ENCODE results near the gene LRRC9. TPM values are rescaled to one million over a fixed set of nuclear protein-coding genes. Genes with fewer than 3 reads are reported as not detected.

Gene LRRC9
- total and polyA plus RNA-seq, 2 experiments from 2014 or later: 2.2 to 3.1 TPM

DNA sequence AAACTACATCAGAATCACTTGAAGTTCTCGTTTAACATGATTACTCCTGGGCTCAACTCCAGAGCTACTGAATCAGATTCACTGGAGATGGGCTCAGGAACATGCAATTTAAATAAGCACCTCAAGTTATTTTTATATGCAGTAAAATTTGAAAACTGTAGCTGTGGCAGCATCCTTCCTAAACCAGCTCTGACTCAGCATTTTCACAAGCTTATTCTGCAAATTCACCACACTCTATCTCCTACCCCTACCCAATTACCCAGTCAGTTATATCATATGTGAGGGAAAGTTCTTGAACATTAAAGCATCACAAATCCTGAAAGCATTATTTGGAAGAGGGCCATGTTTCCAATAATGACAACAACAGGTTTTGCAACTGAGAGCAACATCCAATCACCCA, 24.2 kb upstream of the LRRC9 start:
- Histone ChIP-seq H2AFZ (no peak overlapping the region), H3K79me2 (replicated peaks; ENCODE audit: insufficient read depth) (no peaks in the 10 kb centered on the region), H3F3A (replicated peaks; ENCODE audit: low read depth) (no peaks in the 10 kb centered on the region), H3K4me3 (no peak overlapping the region), H4K20me1 (replicated peaks; ENCODE audit: insufficient read depth) (no peaks in the 10 kb centered on the region), H3K27ac (ENCODE audit: low read depth) (no peak overlapping the region), H3K36me3 (ENCODE audit: insufficient read depth) (no peaks in the 10 kb centered on the region), H3K4me1 (ENCODE audit: insufficient read depth) (no peaks in the 10 kb centered on the region), H3K9me2 (ENCODE audit: insufficient read depth) (no peaks in the 10 kb centered on the region), H3K27me3 (ENCODE audit: insufficient read depth) (no peaks in the 10 kb centered on the region), H3K4me2 (no peak overlapping the region)
- H3K36me3 Mint-ChIP-seq (ENCODE audit: low read depth): no peaks in the 10 kb centered on the region
- no peak overlapping the region for H3K4me3 Mint-ChIP-seq
- TF ChIP-seq ZNF114 (CRISPR knock-in tag; IDR thresholded peaks at IDR 0.05) (no peak), STAT1 (IDR thresholded peaks at IDR 0.05; ENCODE audit: unreplicated experiment) (no peak), JUNB (IDR thresholded peaks at IDR 0.05; ENCODE audit: unreplicated experiment) (no peak), EZH2 (IDR thresholded peaks at IDR 0.05; ENCODE audit: low read depth, unreplicated experiment) (no peak), NANOG (IDR thresholded peaks at IDR 0.05; ENCODE audit: borderline replicate concordance) (no peak), POLR2AphosphoS5 (IDR thresholded peaks at IDR 0.05; ENCODE audit: low read depth) (no peak), CREB1 (CRISPR knock-in tag; IDR thresholded peaks at IDR 0.05; ENCODE audit: low read depth) (no peak), EZH2phosphoT487 (IDR thresholded peaks at IDR 0.05; ENCODE audit: unreplicated experiment) (no peak), ZNF331 (CRISPR knock-in tag; IDR thresholded peaks at IDR 0.05; ENCODE audit: low read depth) (no peak)
- TF ChIP-seq, protein P1, sequence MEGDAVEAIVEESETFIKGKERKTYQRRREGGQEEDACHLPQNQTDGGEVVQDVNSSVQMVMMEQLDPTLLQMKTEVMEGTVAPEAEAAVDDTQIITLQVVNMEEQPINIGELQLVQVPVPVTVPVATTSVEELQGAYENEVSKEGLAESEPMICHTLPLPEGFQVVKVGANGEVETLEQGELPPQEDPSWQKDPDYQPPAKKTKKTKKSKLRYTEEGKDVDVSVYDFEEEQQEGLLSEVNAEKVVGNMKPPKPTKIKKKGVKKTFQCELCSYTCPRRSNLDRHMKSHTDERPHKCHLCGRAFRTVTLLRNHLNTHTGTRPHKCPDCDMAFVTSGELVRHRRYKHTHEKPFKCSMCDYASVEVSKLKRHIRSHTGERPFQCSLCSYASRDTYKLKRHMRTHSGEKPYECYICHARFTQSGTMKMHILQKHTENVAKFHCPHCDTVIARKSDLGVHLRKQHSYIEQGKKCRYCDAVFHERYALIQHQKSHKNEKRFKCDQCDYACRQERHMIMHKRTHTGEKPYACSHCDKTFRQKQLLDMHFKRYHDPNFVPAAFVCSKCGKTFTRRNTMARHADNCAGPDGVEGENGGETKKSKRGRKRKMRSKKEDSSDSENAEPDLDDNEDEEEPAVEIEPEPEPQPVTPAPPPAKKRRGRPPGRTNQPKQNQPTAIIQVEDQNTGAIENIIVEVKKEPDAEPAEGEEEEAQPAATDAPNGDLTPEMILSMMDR (conservative IDR thresholded peaks at IDR 0.05; ENCODE audit: low read depth in 2 of 2): no peak
- TF ChIP-seq, protein P2, sequence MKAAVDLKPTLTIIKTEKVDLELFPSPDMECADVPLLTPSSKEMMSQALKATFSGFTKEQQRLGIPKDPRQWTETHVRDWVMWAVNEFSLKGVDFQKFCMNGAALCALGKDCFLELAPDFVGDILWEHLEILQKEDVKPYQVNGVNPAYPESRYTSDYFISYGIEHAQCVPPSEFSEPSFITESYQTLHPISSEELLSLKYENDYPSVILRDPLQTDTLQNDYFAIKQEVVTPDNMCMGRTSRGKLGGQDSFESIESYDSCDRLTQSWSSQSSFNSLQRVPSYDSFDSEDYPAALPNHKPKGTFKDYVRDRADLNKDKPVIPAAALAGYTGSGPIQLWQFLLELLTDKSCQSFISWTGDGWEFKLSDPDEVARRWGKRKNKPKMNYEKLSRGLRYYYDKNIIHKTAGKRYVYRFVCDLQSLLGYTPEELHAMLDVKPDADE (IDR thresholded peaks at IDR 0.05): no peak
- TF ChIP-seq, protein P3, sequence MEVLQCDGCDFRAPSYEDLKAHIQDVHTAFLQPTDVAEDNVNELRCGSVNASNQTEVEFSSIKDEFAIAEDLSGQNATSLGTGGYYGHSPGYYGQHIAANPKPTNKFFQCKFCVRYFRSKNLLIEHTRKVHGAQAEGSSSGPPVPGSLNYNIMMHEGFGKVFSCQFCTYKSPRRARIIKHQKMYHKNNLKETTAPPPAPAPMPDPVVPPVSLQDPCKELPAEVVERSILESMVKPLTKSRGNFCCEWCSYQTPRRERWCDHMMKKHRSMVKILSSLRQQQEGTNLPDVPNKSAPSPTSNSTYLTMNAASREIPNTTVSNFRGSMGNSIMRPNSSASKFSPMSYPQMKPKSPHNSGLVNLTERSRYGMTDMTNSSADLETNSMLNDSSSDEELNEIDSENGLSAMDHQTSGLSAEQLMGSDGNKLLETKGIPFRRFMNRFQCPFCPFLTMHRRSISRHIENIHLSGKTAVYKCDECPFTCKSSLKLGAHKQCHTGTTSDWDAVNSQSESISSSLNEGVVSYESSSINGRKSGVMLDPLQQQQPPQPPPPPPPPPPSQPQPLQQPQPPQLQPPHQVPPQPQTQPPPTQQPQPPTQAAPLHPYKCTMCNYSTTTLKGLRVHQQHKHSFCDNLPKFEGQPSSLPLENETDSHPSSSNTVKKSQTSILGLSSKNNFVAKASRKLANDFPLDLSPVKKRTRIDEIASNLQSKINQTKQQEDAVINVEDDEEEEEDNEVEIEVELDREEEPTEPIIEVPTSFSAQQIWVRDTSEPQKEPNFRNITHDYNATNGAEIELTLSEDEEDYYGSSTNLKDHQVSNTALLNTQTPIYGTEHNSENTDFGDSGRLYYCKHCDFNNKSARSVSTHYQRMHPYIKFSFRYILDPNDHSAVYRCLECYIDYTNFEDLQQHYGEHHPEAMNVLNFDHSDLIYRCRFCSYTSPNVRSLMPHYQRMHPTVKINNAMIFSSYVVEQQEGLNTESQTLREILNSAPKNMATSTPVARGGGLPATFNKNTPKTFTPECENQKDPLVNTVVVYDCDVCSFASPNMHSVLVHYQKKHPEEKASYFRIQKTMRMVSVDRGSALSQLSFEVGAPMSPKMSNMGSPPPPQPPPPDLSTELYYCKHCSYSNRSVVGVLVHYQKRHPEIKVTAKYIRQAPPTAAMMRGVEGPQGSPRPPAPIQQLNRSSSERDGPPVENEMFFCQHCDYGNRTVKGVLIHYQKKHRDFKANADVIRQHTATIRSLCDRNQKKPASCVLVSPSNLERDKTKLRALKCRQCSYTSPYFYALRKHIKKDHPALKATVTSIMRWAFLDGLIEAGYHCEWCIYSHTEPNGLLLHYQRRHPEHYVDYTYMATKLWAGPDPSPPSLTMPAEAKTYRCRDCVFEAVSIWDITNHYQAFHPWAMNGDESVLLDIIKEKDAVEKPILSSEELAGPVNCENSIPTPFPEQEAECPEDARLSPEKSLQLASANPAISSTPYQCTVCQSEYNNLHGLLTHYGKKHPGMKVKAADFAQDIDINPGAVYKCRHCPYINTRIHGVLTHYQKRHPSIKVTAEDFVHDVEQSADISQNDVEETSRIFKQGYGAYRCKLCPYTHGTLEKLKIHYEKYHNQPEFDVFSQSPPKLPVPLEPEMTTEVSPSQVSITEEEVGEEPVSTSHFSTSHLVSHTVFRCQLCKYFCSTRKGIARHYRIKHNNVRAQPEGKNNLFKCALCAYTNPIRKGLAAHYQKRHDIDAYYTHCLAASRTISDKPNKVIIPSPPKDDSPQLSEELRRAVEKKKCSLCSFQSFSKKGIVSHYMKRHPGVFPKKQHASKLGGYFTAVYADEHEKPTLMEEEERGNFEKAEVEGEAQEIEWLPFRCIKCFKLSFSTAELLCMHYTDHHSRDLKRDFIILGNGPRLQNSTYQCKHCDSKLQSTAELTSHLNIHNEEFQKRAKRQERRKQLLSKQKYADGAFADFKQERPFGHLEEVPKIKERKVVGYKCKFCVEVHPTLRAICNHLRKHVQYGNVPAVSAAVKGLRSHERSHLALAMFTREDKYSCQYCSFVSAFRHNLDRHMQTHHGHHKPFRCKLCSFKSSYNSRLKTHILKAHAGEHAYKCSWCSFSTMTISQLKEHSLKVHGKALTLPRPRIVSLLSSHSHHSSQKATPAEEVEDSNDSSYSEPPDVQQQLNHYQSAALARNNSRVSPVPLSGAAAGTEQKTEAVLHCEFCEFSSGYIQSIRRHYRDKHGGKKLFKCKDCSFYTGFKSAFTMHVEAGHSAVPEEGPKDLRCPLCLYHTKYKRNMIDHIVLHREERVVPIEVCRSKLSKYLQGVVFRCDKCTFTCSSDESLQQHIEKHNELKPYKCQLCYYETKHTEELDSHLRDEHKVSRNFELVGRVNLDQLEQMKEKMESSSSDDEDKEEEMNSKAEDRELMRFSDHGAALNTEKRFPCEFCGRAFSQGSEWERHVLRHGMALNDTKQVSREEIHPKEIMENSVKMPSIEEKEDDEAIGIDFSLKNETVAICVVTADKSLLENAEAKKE (CRISPR knock-in tag; IDR thresholded peaks at IDR 0.05): no peak
- TF ChIP-seq, protein P4, sequence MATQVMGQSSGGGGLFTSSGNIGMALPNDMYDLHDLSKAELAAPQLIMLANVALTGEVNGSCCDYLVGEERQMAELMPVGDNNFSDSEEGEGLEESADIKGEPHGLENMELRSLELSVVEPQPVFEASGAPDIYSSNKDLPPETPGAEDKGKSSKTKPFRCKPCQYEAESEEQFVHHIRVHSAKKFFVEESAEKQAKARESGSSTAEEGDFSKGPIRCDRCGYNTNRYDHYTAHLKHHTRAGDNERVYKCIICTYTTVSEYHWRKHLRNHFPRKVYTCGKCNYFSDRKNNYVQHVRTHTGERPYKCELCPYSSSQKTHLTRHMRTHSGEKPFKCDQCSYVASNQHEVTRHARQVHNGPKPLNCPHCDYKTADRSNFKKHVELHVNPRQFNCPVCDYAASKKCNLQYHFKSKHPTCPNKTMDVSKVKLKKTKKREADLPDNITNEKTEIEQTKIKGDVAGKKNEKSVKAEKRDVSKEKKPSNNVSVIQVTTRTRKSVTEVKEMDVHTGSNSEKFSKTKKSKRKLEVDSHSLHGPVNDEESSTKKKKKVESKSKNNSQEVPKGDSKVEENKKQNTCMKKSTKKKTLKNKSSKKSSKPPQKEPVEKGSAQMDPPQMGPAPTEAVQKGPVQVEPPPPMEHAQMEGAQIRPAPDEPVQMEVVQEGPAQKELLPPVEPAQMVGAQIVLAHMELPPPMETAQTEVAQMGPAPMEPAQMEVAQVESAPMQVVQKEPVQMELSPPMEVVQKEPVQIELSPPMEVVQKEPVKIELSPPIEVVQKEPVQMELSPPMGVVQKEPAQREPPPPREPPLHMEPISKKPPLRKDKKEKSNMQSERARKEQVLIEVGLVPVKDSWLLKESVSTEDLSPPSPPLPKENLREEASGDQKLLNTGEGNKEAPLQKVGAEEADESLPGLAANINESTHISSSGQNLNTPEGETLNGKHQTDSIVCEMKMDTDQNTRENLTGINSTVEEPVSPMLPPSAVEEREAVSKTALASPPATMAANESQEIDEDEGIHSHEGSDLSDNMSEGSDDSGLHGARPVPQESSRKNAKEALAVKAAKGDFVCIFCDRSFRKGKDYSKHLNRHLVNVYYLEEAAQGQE (IDR thresholded peaks at IDR 0.05; ENCODE audit: unreplicated experiment): no peak
- no peak for ATAC-seq
- H3K4me1 Mint-ChIP-seq: no peaks in the 10 kb centered on the region
- peak overlapping the region; percentile 21; the same call in 1 of the 2 replicates for H3K27ac Mint-ChIP-seq
- DNase-seq (ENCODE audit: low spot score): no peak
- no peaks in the 10 kb centered on the region for H3K27me3 Mint-ChIP-seq (ENCODE audit: insufficient read depth, low read depth, poor library complexity)
- H3K9me3 Mint-ChIP-seq: no peaks in the 10 kb centered on the region
